Measurements from ENCODE around the gene UBE4B.

UBE4B gene

GRCh38 chr1:10228528-10228927 lies 195.8 kb downstream of the UBE4B start:
- in situ Hi-C loops (cut with MboI; ENCODE audit: low sequenced_read_pairs, unreplicated experiment), result no loop called here
- no peak for TF ChIP-seq CTCF (IDR thresholded peaks at IDR 0.05; ENCODE audit: borderline replicate concordance, control extremely low read depth, extremely low read depth, insufficient read depth, missing control alignments)
- DNase-seq (ENCODE audit: low spot score), result no peak

- TF ChIP-seq CTCF (IDR thresholded peaks at IDR 0.05; ENCODE audit: borderline replicate concordance, control extremely low read depth, extremely low read depth, insufficient read depth, missing control alignments), result no peak
- in situ Hi-C loops (cut with MboI; ENCODE audit: low sequenced_read_pairs, unreplicated experiment), result no loop called here
- no peak for DNase-seq (ENCODE audit: low spot score)
Observed at GRCh38 chr1:10229903-10230302, 197.1 kb downstream of the UBE4B start.
